22Rv1 (cell line): Measurements from ENCODE around the gene ARL2BP.

Experiments used
- CTCF ChIP-seq: fragments of 450-650 bp; IDR thresholded peaks from 2 replicates; pipeline ENCODE4 v1.5.1; 2017; ENCODE audit warnings: mild to moderate bottlenecking
- ZFX ChIP-seq: fragments of 450-650 bp; IDR thresholded peaks from 2 replicates; pipeline ENCODE4 v1.6.1; 2017; ENCODE audit warnings: antibody characterized with exemption, borderline replicate concordance

- 0 out of 2 replicates have a peak, but pooled peaks have one; percentile 11 for TF ChIP-seq CTCF
- no peak for TF ChIP-seq ZFX
Observed at GRCh38 chr16:57299719-57300386, 54.8 kb downstream of the ARL2BP start.
